Stimulated activated CD4-positive, alpha-beta T cell treated with anti-CD3 and anti-CD28 coated beads, Interleukin-12 subunit alpha, Interleukin-12 subunit beta, amount 100 ng/mL, for 24 hours (primary cell): ENCODE results near the gene UBA6.
"Not testable (repeated sequence)": the region's sequence is repeated elsewhere in the genome, so short reads cannot be mapped to it uniquely, and the experiment has no call there.

ENCODE experiments used
- DNase-seq, 2 experiments: peaks; one replicate each; pipeline ENCODE4 v3.0.0-alpha.2; 2020; ENCODE audit warnings: low read depth in 2 of 2

UBA6 gene

DNA sequence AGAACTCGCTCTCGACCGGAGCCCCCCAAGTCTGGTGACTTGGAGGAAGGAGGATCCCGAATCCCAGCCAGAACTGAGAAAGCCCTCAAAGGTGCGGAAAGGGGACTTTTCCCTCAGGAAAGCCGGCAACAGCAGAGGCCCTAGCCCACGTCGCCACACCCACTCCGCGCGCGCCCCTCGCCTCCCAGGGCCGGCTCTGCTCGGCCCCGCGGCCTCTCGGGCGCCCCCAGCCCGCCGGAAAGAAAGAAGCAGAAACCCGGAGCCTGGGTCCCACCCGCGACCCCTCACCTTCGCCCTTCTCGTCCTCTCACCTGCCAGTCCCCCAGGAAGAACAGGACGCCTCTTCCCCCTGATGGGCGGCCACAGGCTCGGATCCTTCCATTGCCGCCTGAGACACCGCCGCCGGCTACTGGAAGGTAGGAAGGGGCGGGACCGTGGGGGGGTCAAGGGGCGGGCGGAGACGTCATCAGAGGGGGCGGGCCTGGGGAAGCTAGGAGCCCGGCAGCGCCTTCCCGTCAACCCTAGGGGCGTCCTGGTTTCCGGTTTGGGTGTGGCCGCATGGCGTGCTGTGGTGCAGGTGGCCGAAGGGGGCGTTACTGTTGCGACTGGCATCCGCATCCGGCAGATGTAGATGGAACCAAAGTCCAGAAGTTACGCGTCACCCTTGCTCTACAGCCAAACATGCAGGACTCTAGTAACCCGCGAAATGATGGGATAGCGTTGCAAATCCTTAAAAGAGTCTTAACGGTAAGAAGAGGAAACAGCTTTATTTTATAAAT is at the start of gene UBA6:
TSS of gene UBA6 (minus strand) at position 418 of the 779 bp plus-strand sequence. CDS start at position 382, 36 bp downstream.
- peak; percentile 86 to 93 for DNase-seq

DNA sequence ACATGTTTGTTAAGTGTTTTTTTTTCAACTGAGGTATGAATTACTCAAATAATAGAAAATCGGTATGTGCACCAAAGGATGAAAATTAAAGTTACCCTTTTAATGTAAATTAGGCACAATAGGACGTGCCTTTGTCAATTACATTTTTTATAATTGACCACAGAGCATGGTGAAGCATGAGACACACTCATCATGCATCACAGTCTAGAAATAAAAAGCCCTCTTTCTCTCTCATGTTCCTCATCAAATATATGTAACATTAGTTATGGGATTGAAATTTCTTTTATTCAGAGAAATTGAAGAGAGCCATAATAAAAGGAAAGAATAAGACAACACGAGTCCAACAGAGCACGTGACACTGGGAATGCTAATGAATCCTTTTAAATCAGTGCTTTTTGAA is 49.7 kb upstream of the UBA6 start:
- no peak for DNase-seq

DNA sequence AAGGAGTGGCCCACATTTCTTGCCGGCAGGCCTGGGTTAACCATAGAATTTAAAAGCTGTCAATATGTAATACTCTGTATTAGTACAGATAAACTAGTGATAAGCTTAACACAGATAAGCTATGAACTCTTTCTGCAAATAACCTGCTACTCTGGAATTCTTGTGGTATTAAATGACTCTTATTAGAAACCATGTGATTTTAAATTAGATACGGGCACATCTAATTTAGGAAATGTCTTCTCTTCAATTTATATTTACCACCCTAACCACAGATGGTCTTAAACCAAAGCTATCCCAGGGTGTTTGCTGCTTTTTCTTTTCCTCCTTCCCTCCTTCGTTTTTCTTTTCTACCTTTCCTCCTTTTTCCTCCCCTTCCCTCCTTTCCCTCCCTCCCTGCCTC is 48.3 kb upstream of the UBA6 start:
- no peak for DNase-seq

DNA sequence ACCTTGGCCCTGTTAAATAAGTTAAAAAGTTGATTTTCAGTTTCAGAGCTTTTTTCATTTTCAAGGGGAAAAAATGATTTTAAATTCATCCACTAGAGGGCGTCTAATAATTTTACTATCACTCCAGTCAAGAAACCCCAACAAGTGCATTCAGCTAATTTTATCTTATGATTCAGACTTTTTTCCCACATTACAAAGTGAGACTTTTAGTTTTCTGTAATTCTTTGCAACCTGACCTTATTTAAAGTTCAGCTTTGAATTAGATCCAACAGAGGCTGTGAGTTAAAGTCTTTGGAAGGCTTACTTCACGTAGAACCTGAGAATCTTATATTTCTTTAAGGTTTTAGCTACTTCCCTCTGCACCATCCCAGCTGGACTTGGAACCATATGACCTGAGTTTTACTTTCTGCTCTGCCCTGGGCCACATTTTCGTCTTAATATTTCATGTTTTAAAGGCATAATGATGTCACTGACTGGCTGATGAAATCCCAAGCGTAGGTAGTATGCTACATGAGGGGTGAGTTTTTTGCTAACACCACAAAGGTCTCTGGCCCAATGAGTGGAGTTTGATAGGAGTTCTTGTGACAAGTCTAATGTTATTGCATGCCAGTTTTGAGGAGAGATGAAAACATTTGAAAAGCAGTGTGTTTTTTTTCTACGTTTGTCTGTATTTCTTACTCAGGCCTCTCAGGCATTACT is 46.0 kb upstream of the UBA6 start:
- DNase-seq: no peak

DNA sequence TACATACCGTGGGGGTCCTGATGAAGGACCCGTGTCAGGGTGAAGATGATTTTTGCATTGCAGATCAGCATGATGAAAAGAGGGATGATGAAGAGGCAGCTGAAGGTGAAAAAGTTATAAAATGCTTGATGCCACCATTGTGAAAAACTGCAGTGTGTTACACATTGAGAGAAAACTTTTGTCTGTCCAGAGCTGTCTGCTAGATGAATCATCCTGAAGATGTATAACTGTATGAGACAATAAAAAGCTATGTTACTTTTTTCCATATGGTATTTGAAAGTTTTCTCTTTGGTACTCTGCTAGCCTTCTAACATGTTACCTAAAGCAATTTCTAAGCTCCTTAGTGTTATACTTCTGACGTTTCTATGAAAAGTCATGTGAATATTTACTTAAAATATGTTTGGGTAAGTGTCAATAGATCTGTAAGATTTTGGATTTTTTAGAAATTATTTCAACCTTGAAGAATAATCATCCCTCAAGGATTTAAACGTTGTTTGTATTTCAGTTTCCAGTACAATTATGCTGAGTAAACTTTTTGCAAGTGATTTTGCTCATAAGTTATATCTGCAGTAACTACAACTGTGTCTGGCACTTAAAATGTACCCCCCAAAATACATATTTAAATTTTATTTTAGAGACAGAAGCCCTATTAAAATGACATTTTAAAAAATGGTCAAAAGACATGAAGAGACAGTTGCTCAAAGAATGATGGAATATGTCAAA is 43.8 kb upstream of the UBA6 start:
- DNase-seq: no peak

DNA sequence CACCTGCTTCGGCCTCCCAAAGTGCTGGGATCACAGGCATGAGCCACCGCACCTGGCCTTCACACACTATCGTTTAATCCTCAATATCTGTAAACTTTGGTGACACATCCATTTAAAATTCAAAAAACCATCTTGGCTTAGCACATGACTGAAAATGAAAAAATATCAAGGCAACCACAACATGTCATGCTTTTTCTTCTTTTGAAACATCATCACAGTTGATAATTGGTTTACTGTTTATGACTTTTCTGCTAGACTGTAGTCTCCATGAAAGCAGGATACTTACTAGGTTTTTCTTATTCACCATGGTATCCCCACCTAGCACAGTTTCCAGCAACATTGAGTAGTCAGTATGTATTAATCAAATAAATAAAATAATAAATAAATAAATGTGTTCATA is 42.2 kb upstream of the UBA6 start:
- DNase-seq: no peak

DNA sequence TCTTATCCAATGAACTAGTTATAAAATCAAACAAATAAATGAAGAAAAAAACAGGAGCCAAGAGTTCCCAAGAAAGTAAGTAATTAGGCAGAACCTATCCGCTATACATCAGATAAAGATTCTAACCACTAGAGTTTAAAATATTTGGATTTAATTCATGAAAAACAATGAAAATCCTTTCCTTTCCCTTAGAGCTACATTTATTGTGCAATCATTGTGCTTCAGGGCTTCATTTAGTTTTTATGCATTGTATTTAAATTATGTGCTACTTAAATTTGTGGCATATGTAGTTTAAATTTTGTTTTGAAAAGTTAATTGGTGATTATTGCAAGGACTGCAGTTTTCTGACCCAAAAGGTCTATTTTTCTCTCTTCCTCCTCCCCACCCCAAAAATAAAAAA is 35.3 kb upstream of the UBA6 start:
- no peak for DNase-seq

DNA sequence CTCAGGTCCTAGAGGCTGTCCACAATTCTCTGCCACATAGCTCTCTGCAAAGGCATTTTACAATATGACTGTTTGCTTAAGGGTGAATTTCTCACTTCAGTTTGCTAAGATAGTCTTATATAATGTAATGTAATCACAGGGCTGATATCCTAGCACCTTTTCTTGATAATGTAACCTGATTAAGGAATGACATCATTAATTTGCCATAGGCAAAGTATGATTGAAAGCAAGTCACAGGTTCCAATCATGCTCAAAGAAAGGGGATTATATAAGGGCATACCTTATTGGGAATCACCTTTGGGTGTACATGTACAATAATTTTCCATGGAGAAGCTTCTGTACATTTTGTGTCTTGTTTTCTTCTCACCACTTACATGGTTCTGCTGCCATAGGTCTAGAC is 34.4 kb upstream of the UBA6 start:
- no peak for DNase-seq

DNA sequence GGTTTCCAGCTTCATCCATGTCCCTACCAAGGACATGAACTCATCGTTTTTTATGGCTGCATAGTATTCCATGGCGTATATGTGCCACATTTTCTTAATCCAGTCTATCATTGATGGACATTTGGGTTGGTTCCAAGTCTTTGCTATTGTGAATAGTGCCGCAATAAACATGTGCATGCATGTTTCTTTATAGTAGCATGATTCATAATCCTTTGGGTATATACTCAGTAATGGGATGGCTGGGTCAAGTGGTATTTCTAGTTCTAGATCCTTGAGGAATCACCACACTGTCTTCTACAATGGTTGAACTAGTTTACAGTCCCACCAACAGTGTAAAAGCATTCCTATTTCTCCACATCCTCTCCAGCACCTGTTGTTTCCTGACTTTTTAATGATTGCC is 29.6 kb upstream of the UBA6 start:
- DNase-seq: not testable (repeated sequence)

DNA sequence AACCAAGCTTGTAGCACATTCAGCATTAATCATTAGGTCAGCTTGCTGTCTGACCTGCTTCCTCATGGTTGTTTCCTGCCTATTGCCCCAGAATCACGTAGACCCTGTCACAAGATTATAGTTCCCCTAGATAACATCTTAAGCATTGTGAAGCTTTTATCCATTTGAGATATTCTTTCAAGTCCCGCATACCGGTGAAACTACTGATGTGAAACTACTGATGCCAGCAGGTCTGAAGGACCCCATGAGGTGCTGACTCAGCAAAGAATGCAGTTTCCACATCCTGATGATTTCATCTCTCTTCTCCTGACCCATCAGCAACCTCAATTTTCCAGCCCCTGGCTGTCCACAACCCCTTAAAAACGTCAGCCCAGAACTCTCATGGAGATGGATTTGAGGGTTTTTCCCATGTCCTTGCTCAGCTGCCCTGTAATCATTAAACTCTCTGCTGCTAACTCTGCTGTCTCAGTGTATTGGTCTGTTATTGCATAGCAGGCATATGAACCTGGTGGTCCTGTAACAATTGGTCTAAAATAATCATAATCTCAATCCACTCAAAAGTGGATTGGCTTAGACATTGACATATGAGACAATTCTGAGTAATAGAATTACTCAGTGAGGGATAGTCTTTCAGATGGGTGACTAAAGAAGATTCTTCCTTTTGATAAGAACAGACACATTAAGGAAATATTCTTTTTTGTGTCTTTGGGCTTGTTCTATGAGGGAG is 26.3 kb upstream of the UBA6 start:
- DNase-seq: no peak

DNA sequence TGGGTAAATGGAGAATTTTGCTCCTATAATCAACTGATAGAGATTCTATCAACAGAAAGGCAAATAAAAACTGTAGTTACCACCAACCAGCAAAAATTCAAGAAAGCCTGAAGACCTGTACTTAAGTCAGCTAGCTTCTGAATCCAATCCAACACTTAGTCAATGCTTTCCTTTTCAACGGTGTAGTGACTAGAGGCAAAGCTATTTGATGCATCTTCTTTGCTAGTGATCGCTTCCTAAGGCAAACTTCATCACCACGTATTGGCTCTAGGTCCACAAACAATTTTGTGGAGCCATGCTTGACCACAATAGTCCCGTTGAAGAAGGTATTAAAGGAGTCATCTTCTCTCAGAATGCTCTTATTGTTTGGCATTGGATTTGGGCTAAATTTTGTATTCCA is 25.0 kb upstream of the UBA6 start:
- no peak for DNase-seq

DNA sequence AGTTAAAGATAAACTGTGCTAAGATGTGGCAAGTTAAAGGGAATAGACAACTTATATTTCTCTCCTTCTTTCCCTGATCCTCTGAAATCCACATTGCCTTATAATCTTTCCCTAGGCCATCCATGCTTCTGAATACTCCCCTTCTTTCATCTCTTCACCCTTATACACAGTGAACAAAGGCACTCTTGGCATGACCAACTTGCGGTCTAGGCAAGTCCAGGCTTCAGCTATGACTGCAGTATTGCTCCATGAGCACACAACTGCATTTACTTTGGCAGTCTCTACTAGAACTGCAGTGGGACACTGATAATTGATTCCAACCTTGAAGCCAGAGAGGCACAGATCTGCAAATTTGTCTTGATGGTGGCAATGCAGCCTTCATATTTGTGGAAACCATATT is 24.2 kb upstream of the UBA6 start:
- DNase-seq: no peak

DNA sequence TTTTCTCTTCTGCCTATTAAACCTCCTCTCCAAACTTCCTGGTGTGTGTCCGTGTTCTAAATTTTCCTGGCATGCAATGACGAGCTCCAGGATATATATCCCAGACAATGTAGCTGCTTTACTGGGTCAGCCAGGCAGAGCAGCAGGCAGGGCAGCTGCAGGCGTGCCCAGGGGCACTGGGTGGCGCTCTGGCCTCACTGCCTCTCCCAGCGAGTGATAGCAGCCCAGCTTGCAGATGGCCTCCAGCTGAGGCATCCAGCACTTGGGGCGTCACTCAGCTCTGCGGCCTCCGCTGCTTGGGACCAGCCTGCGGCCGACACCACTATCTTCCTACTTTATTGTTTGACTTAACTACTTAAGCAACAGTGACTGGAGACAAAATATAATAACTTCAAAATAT is 23.0 kb upstream of the UBA6 start:
- no peak for DNase-seq

DNA sequence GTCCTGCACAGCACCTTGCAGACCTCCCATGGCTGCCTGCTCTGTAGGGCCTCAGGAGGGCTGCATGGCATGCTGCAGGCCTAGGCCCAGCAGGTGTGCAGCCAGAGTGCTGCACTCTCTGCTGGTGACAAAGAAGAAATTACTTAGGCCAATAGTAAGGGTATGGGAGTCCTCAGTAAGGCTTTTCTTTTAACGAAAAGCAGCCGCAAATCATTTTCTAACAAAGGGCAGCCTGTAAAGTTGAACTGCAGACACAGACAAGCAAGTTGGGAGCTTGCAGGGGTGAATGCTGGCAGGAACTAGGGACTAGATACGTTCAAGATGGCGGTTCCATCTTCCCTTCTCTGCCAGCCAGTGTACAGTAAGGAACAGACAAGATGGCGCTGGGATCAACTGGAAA is 22.4 kb upstream of the UBA6 start:
- no peak for DNase-seq

DNA sequence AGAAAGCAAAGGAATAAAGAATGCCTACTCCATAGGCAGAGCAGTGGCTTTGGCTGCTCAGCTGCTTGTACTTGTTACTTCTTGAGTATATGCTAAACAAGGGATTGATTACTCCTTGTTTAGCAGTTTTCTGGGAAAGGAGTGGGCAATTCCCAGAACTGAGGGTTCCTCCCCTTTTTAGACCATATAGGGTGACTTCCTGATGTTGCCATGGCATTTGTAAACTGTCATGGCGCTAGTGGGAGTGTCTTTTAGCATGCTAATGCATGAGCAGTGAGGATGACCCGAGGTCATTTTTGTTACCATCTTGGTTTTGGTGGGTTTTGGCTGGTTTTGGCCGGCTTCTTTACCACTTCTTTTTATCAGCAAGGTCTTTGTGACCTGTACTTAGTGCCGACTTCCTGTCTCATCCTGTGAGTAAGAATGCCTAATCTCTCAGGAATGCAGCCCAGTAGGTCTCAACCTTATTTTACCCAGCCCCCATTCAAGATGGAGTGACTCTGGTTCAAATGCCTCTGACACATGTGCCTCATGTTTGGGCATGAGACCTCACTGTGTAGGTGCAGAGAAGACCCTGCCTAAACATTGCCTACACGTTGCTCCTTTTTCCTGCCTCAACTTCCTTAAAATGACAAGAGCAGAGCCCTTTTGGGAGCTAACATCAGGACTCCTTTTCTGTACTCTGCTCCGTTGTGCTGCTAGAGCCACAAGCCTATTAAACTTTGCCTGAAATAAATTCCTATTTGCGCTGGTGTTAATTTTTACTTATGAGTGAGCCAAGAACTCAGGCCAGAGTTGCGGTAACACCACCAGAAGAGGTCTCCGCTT is 21.0 kb upstream of the UBA6 start:
- no peak for DNase-seq

DNA sequence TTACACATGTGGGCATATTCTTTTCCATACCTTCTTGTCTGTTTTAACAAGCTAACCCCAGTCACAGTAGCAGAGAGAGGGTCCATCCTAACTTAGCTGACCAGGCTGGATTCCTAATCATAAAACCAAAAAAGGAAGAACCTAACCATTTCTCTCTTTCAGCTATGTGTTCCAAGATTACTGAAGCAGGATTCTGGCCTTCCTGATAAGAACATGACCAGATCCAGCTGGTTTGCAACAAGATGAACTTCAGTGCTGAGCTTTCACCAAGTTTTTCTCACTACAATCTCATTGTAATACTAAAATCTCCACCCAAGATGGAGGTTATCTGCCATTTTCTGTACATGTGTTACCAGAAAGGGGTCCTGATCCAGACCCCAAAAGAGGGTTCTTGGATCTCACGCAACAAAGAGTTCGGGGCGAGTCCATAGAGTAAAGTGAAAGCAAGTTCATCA is 20.4 kb upstream of the UBA6 start:
- no peak for DNase-seq

DNA sequence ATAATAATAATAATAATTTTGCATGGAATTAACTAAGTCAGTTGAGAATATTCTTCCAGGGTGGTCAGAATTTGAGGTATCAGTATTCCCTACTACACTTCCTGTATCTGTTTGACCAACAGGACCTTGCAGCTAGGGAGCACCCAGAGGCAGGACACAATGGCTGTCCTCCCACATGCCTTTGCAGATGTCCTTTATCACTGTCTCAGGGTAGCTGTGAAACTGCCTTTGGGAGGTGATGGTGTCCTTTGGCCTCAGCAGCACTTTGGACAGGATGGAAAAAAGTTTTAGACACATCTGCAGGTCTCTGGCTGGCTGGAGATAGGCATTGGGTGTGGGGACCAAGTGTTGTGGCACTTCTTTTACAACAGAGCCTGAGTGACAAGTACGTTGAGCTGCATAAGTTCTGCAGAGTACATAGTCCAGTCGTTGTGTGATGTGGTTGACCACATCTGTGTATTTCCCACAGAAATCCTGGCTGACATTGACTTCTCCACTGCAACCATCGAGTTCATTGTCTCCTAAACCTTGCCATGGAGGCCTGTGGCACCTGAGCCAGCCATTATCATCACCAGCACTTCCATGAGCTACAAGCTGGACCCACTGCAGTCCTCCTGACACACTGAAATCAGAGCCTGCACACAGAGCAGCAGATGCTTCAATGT is 19.1 kb upstream of the UBA6 start:
- DNase-seq: no peak

DNA sequence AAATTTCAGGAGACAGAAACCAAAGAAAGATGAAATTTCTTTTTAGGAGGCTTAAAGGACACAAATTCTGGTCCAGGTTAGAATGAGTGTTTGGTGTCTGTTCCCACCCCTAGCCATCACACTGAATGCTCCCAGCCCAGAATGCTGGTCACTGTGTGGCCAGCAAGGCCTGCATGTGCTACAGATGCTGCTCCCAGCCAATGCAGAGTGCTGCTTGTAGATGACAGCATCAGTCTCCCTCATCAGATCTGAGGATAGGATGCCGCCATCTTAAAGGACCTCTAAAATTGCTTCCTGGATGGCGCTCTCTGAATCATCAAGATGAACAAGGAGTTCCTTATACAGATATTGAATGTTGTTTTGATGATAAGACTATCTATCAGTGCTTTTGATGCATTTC is 17.9 kb upstream of the UBA6 start:
- DNase-seq: no peak

DNA sequence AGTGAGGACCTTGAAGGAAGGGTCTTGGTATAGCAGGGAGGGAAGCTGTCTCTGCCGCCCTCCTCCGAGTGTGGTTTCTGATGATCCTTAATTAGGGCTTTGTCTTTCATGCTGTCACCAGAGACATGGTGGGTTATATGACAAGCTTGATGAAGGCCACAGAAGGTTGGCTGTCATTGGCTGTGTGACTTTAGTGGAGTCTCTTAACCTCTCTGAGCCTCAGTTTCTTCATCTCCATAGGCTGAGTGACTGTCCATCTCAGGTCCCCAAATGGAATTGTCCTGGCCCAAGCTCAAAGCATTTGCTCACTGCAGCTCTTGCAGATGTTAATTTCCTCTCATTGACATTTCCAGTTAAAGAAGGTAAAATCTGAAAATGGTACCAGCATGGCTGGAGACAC is 16.6 kb upstream of the UBA6 start:
- DNase-seq: no peak

DNA sequence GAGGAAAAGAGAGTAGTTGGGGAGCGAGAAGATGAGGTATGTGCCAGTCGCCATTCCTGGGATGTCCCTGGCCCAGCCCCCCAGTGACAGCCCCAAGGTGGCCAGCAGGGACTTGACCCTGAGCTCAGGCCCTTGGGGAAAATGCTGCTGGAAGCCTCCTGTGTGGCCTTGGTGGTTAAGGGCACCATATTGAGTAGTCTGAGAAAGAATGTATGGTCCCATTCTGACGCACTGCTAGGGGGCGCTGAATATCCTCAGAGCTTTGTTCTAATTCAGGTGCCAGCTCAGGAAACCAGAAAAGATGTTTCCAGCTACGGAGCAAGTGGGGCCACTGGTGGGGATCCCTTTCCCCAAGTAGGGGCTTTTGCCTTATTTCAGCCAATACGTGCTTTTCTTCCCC is 14.0 kb upstream of the UBA6 start:
- no peak for DNase-seq

DNA sequence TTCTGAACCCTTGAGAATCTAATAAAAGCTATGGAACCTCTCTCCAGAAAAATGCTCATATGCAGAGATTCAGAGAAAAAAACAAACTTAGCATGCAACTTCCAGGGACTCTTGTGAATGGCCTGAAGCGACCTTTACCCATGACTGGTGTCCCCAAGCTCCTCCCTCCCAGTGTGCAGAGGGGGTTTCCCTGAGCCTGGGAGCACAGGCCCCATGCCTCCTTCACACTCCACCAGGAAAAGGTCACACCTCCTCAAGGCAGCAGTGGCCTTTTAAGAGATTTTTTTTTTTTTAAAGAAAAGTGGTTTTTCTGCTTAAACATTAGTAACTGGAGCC is 13.3 kb upstream of the UBA6 start:
- DNase-seq: no peak
